KMS-11 (cell line): ENCODE results near the gene MRPL45.

Source experiments
- H2AFZ ChIP-seq: fragments of 200-600 bp; sonication (generic); 2 replicates; pipeline ENCODE4 v1.6.1; 2016; ENCODE audit warnings: antibody characterized with exemption, mixed run types, low read depth
- H3K27ac ChIP-seq: fragments of 200-600 bp; sonication (generic); 2 replicates; pipeline ENCODE4 v1.6.1; 2016; ENCODE audit warnings: mild to moderate bottlenecking, mixed run types
- H3K27me3 ChIP-seq: fragments of 200-600 bp; sonication (generic); 2 replicates; pipeline ENCODE4 v1.6.1; 2017; ENCODE audit warnings: mild to moderate bottlenecking, low read depth, mixed run types, moderate library complexity; ENCODE audit not compliant: insufficient read depth
- H3K36me3 ChIP-seq: fragments of 200-600 bp; sonication (generic); 2 replicates; pipeline ENCODE4 v1.6.1; 2017; ENCODE audit warnings: mild to moderate bottlenecking, mixed run types; ENCODE audit not compliant: insufficient read depth
- H3K4me1 ChIP-seq: fragments of 200-600 bp; sonication (generic); 2 replicates; pipeline ENCODE4 v1.6.1; 2016; ENCODE audit warnings: mild to moderate bottlenecking, low read depth, mixed run types; ENCODE audit not compliant: poor library complexity, severe bottlenecking
- H3K4me2 ChIP-seq: fragments of 200-600 bp; sonication (generic); 2 replicates; pipeline ENCODE4 v1.7.0; 2016; ENCODE audit warnings: mild to moderate bottlenecking, mixed run types
- H3K4me3 ChIP-seq: fragments of 200-600 bp; sonication (generic); IDR thresholded peaks from 2 replicates; pipeline ENCODE4 v1.6.1; 2017; ENCODE audit warnings: low read depth, low read length, mixed read lengths; ENCODE audit not compliant: insufficient read depth
- H3K79me2 ChIP-seq: fragments of 200-600 bp; sonication (generic); 2 replicates; pipeline ENCODE4 v1.6.1; 2016; ENCODE audit warnings: low read depth, mixed run types; ENCODE audit not compliant: insufficient read depth
- H3K9ac ChIP-seq: fragments of 200-600 bp; sonication (generic); 2 replicates; pipeline ENCODE4 v1.6.1; 2016; ENCODE audit warnings: mild to moderate bottlenecking, mixed run types
- H4K20me1 ChIP-seq: fragments of 200-600 bp; sonication (generic); 2 replicates; pipeline ENCODE4 v1.6.1; 2016; ENCODE audit warnings: mild to moderate bottlenecking, mixed run types; ENCODE audit not compliant: insufficient read depth
- TF ChIP-seq, protein P1 (sequence below): fragments of 200-600 bp; sonication (generic); conservative IDR thresholded peaks from 2 replicates; pipeline ENCODE4 v1.6.1; 2017; ENCODE audit warnings: low read depth, mild to moderate bottlenecking, antibody characterized with exemption, low read length, moderate library complexity, mixed read lengths

MRPL45 gene

DNA sequence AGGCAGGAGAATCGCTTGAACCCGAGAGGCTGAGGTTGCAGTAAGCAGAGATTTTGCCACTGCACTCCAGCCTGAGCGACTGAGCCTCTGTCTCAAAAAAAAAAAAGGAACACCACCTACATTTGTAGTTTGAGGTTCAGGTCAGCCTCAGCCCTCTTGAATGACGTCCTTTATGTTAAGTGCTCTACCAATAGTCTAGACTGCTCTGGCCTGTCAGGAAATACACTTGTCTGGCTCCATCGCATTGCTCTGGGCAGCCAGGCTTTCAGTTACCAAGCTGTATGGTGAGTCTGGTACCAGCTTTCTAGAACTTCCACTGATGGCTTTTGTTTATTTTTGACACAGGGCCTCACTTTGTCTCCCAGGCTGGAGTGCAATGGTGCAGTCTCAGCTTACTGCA lies 66.0 kb downstream of the MRPL45 start:
- no peaks in the 10 kb centered on the region for H3K36me3 ChIP-seq
- H3K9ac ChIP-seq = no peak overlapping the region
- no peak overlapping the region for H3K4me3 ChIP-seq
- H3K79me2 ChIP-seq = no peaks in the 10 kb centered on the region
- no peaks in the 10 kb centered on the region for H3K27me3 ChIP-seq
- H4K20me1 ChIP-seq = no peaks in the 10 kb centered on the region
- no peaks in the 10 kb centered on the region for H3K4me1 ChIP-seq
- no peak overlapping the region for H3K4me2 ChIP-seq
- no peak overlapping the region for H2AFZ ChIP-seq
- no peak overlapping the region for H3K27ac ChIP-seq
- TF ChIP-seq, protein P1, sequence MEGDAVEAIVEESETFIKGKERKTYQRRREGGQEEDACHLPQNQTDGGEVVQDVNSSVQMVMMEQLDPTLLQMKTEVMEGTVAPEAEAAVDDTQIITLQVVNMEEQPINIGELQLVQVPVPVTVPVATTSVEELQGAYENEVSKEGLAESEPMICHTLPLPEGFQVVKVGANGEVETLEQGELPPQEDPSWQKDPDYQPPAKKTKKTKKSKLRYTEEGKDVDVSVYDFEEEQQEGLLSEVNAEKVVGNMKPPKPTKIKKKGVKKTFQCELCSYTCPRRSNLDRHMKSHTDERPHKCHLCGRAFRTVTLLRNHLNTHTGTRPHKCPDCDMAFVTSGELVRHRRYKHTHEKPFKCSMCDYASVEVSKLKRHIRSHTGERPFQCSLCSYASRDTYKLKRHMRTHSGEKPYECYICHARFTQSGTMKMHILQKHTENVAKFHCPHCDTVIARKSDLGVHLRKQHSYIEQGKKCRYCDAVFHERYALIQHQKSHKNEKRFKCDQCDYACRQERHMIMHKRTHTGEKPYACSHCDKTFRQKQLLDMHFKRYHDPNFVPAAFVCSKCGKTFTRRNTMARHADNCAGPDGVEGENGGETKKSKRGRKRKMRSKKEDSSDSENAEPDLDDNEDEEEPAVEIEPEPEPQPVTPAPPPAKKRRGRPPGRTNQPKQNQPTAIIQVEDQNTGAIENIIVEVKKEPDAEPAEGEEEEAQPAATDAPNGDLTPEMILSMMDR = no peak

DNA sequence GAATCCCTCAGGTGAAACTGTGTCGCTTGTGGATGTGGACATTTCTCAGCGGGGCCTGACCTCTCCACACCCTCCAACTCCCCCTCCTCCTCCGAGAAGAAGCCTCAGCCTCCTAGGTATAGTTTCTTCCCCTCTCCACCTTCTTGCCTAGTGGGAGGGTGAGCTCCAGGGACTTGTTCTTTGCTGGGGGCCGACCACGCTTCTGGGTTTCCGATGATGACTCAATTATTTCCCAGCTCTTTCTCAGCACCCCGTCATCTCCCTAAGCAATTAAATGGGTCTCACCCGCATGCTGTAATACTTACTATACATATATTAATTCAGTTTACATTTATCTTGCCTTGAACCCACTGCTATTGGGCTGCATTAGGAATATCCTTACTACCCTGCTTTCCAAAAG lies 67.8 kb downstream of the MRPL45 start:
- H3K36me3 ChIP-seq = no peaks in the 10 kb centered on the region
- H4K20me1 ChIP-seq = no peaks in the 10 kb centered on the region
- H2AFZ ChIP-seq = no peak overlapping the region
- H3K4me2 ChIP-seq = no peak overlapping the region
- H3K9ac ChIP-seq = no peak overlapping the region
- H3K27me3 ChIP-seq = no peaks in the 10 kb centered on the region
- H3K4me1 ChIP-seq = no peaks in the 10 kb centered on the region
- H3K79me2 ChIP-seq = no peaks in the 10 kb centered on the region
- H3K4me3 ChIP-seq = no peak overlapping the region
- no peak overlapping the region for H3K27ac ChIP-seq
- TF ChIP-seq, protein P1 = no peak

DNA sequence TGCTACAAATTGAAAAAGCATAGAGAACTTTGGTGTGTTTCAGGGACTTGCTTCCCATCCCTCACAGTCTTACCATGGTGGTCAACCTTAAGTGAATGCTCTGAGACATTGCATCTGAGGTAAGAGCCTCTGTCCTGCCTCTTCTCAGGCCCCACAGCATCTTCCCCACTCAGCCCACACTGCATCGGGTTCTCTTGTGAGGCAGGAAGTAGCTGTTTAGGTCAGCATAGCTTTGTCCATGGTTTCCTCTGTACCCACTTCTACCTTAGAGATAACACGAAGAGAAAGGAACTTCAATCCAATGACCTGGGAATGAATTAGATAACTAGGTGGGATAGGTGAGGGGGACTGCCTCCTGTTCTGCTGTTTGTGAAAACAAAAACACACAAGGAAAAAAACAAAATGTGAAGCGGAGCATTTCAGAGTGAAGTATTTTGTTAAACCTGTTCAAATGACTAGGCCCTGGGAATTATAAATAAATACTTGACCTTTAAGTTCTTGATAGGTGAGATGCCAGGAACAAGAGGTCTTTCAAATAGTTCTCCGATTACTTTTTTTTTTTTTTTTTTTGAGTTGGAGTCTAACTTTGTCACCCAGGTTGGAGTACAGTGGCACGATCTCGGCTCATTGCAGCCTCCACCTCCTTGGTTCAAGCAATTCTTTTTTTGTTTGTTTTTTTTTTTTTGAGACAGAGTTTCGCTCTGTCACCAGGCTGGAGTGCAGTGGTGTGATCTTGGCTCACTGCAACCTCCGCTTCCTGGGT lies 72.3 kb downstream of the MRPL45 start:
- Histone ChIP-seq H3K36me3 (no peaks in the 10 kb centered on the region), H3K4me1 (no peaks in the 10 kb centered on the region), H3K4me2 (no peak overlapping the region)

More for the DNA sequence above, 72.3 kb downstream of the MRPL45 start:
- Histone ChIP-seq H3K27ac (no peak overlapping the region), H4K20me1 (no peaks in the 10 kb centered on the region), H3K79me2 (no peaks in the 10 kb centered on the region), H3K9ac (no peak overlapping the region), H2AFZ (no peak overlapping the region), H3K4me3 (no peak overlapping the region), H3K27me3 (no peaks in the 10 kb centered on the region)
- TF ChIP-seq, protein P1 = no peak
